ENCODE measurements around the gene CCM2L. TPM values are rescaled to one million over a fixed set of nuclear protein-coding genes. Genes with fewer than 3 reads are reported as not detected.

The CCM2L gene
- total and polyA plus RNA-seq, 2 of the 8 experiments (the other 6 are each of a cell fraction or from before 2014, with no cell fraction given), result 5.5 to 15.8 TPM

DNA sequence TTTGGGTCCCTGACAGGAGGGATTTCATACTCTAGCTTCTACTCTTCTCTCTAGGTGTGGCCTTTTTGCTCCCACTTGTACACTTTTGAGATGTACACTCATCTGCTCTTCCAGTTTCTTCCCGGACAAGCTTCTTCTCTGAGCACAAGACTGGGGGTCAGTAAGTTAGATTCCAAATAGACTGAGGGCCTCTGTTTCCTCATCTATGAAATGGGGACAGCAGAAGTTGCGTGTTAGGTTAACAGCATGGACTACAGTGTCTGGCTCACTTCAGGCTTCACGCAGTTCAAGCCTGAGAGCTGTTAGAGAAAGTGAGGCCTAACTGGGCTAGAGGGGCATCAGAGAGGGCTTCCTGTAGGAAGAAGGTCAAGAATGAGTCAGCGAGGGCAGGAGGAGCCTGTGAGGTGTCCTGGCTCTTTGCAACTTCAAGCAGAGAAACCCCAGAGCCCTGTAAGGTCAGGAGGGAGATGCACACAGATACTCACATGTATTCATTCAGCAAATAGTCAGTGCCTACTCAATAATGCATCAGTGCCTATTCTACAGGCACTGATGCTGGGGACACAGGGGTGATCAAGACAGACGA is 21.7 kb upstream of the CCM2L start (continued):
- no peak for TF ChIP-seq BACH1 (IDR thresholded peaks at IDR 0.05; ENCODE audit: low read length)
- TF ChIP-seq CEBPB (IDR thresholded peaks at IDR 0.05; ENCODE audit: low read depth, low read length), result no peak
- no peak for TF ChIP-seq POLR2A (IDR thresholded peaks at IDR 0.05; ENCODE audit: control extremely low read depth in 1 of 2, low read depth in 2 of 2, low read length in 2 of 2)
- no peak for TF ChIP-seq NANOG (IDR thresholded peaks at IDR 0.05; ENCODE audit: insufficient read depth, low read depth, low read length, poor library complexity, severe bottlenecking)
- no peak for TF ChIP-seq CHD2 (IDR thresholded peaks at IDR 0.05; ENCODE audit: low read length)
